Esophagus muscularis mucosa (tissue), 4 donors: ENCODE measurements around the gene ZDHHC4.

Experiments used
- EP300 ChIP-seq: sonication (generic); formaldehyde crosslinking; IDR thresholded peaks from one replicate; pipeline ENCODE4 v1.6.1; 2017; ENCODE audit warnings: antibody characterized with exemption
- POLR2A ChIP-seq: fragments of 450-650 bp; IDR thresholded peaks from one replicate; pipeline ENCODE4 v1.6.1; 2017; ENCODE audit warnings: antibody characterized with exemption, moderate library complexity, mild to moderate bottlenecking, low read depth
- POLR2AphosphoS5 ChIP-seq, 2 donors: sonication (generic); formaldehyde crosslinking; IDR thresholded peaks; one replicate each; pipeline ENCODE4 v1.6.1; 2017; ENCODE audit warnings: antibody characterized with exemption in 2 of 2
- TF ChIP-seq, protein P1 (sequence below), 3 experiments: fragments of 200-600 bp in 2 of 3; fragments of 450-650 bp in 1 of 3; sonication (generic) in 2 of 3; IDR thresholded peaks; one replicate each; pipeline ENCODE4 v1.5.1; 2017 to 2019; ENCODE audit warnings: antibody characterized with exemption in 3 of 3, mild to moderate bottlenecking in 2 of 3, moderate library complexity in 1 of 3

- TF ChIP-seq POLR2A (no peak), POLR2AphosphoS5 (IDR thresholded peaks at IDR 0.05) (no peak), EP300 (no peak)
- TF ChIP-seq, protein P1, sequence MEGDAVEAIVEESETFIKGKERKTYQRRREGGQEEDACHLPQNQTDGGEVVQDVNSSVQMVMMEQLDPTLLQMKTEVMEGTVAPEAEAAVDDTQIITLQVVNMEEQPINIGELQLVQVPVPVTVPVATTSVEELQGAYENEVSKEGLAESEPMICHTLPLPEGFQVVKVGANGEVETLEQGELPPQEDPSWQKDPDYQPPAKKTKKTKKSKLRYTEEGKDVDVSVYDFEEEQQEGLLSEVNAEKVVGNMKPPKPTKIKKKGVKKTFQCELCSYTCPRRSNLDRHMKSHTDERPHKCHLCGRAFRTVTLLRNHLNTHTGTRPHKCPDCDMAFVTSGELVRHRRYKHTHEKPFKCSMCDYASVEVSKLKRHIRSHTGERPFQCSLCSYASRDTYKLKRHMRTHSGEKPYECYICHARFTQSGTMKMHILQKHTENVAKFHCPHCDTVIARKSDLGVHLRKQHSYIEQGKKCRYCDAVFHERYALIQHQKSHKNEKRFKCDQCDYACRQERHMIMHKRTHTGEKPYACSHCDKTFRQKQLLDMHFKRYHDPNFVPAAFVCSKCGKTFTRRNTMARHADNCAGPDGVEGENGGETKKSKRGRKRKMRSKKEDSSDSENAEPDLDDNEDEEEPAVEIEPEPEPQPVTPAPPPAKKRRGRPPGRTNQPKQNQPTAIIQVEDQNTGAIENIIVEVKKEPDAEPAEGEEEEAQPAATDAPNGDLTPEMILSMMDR (IDR thresholded peaks at IDR 0.05), result no peak
Observed at GRCh38 chr7:6553448-6554044, 23.7 kb upstream of the ZDHHC4 start.
